ENCODE results near the gene AFF2. TPM values are rescaled to one million over a fixed set of nuclear protein-coding genes. Genes with fewer than 3 reads are reported as not detected.

AFF2 gene
- total RNA-seq, 2 experiments from 2014 or later = 0.13 TPM

- no peak for DNase-seq
- Mint-ChIP-seq H3K9me3 (no peaks in the 10 kb centered on the region), H3K4me1 (no peaks in the 10 kb centered on the region), H3K27me3 (no peaks in the 10 kb centered on the region), H3K27ac (no peak overlapping the region), H3K4me3 (no peak overlapping the region), H3K36me3 (ENCODE audit: low read depth) (no peaks in the 10 kb centered on the region)
- POLR2A ChIA-PET = no interaction called here
- CTCF ChIA-PET = no interaction called here
Measured at GRCh38 chrX:148698221-148698620, 197.8 kb downstream of the AFF2 start.

GRCh38 chrX:148700021-148700420 lies 199.6 kb downstream of the AFF2 start:
- Mint-ChIP-seq H3K4me3 (no peak overlapping the region), H3K27me3 (no peaks in the 10 kb centered on the region), H3K9me3 (no peaks in the 10 kb centered on the region), H3K4me1 (no peaks in the 10 kb centered on the region), H3K36me3 (ENCODE audit: low read depth) (no peaks in the 10 kb centered on the region), H3K27ac (no peak overlapping the region)
- POLR2A ChIA-PET = no interaction called here
- DNase-seq = no peak
- CTCF ChIA-PET = no interaction called here

- no peaks in the 10 kb centered on the region for H3K27me3 Mint-ChIP-seq
- ChIA-PET POLR2A (no interaction called here), CTCF (no interaction called here)
- H3K36me3 Mint-ChIP-seq (ENCODE audit: low read depth) = no peaks in the 10 kb centered on the region
- H3K4me1 Mint-ChIP-seq = no peaks in the 10 kb centered on the region
- no peak overlapping the region for H3K4me3 Mint-ChIP-seq
- no peaks in the 10 kb centered on the region for H3K9me3 Mint-ChIP-seq
- no peak overlapping the region for H3K27ac Mint-ChIP-seq
- no peak for DNase-seq
Measured at GRCh38 chrX:148713981-148714380, 213.6 kb downstream of the AFF2 start.

- no peaks in the 10 kb centered on the region for H3K36me3 Mint-ChIP-seq (ENCODE audit: low read depth)
- no peak overlapping the region for H3K27ac Mint-ChIP-seq
- DNase-seq = no peak
- no peaks in the 10 kb centered on the region for H3K27me3 Mint-ChIP-seq
- H3K4me3 Mint-ChIP-seq = no peak overlapping the region
- no peaks in the 10 kb centered on the region for H3K9me3 Mint-ChIP-seq
- POLR2A ChIA-PET = no interaction called here
- CTCF ChIA-PET = no interaction called here
- H3K4me1 Mint-ChIP-seq = no peaks in the 10 kb centered on the region
Measured at GRCh38 chrX:148715361-148715760, 214.9 kb downstream of the AFF2 start.

- no peak overlapping the region for H3K27ac Mint-ChIP-seq
- POLR2A ChIA-PET = no interaction called here
- CTCF ChIA-PET = no interaction called here
Measured at GRCh38 chrX:148722966-148723365, 222.5 kb downstream of the AFF2 start.

GRCh38 chrX:148723551-148723950 lies 223.1 kb downstream of the AFF2 start:
- no peak for DNase-seq
- Mint-ChIP-seq H3K36me3 (ENCODE audit: low read depth) (no peaks in the 10 kb centered on the region), H3K9me3 (no peaks in the 10 kb centered on the region), H3K27me3 (no peaks in the 10 kb centered on the region), H3K4me3 (no peak overlapping the region), H3K4me1 (no peaks in the 10 kb centered on the region), H3K27ac (no peak overlapping the region)
- POLR2A ChIA-PET = no interaction called here
- CTCF ChIA-PET = no interaction called here

More at GRCh38 chrX:148722966-148723365, 222.5 kb downstream of the AFF2 start:
- Mint-ChIP-seq H3K9me3 (no peaks in the 10 kb centered on the region), H3K27me3 (no peaks in the 10 kb centered on the region), H3K36me3 (ENCODE audit: low read depth) (no peaks in the 10 kb centered on the region), H3K4me3 (no peak overlapping the region), H3K4me1 (no peaks in the 10 kb centered on the region)
- no peak for DNase-seq

- ChIA-PET POLR2A (no interaction called here), CTCF (no interaction called here)
- no peak for DNase-seq
- Mint-ChIP-seq H3K4me3 (no peak overlapping the region), H3K4me1 (no peaks in the 10 kb centered on the region), H3K27ac (no peak overlapping the region), H3K27me3 (no peaks in the 10 kb centered on the region), H3K36me3 (ENCODE audit: low read depth) (no peaks in the 10 kb centered on the region), H3K9me3 (no peaks in the 10 kb centered on the region)
Measured at GRCh38 chrX:148728901-148729300, 228.5 kb downstream of the AFF2 start.

GRCh38 chrX:148732743-148733142 lies 232.3 kb downstream of the AFF2 start:
- Mint-ChIP-seq H3K4me3 (no peak overlapping the region), H3K27ac (no peak overlapping the region), H3K36me3 (ENCODE audit: low read depth) (no peaks in the 10 kb centered on the region), H3K4me1 (no peaks in the 10 kb centered on the region), H3K9me3 (peaks cover under 1% of the 10 kb centered on the region), H3K27me3 (no peaks in the 10 kb centered on the region)
- ChIA-PET POLR2A (no interaction called here), CTCF (no interaction called here)
- no peak for DNase-seq

GRCh38 chrX:148741441-148741840 lies 241.0 kb downstream of the AFF2 start:
- POLR2A ChIA-PET = no interaction called here
- no peak for DNase-seq
- peaks cover 3% of the 10 kb centered on the region for H3K9me3 Mint-ChIP-seq
- H3K4me1 Mint-ChIP-seq = no peaks in the 10 kb centered on the region
- H3K27ac Mint-ChIP-seq = no peak overlapping the region
- no peaks in the 10 kb centered on the region for H3K36me3 Mint-ChIP-seq (ENCODE audit: low read depth)
- CTCF ChIA-PET = no interaction called here
- no peaks in the 10 kb centered on the region for H3K27me3 Mint-ChIP-seq
- no peak overlapping the region for H3K4me3 Mint-ChIP-seq

GRCh38 chrX:148755111-148755510 lies 254.7 kb downstream of the AFF2 start:
- ChIA-PET POLR2A (no interaction called here), CTCF (no interaction called here)
- Mint-ChIP-seq H3K4me1 (no peaks in the 10 kb centered on the region), H3K27me3 (no peaks in the 10 kb centered on the region), H3K4me3 (no peak overlapping the region), H3K36me3 (ENCODE audit: low read depth) (no peaks in the 10 kb centered on the region), H3K9me3 (no peaks in the 10 kb centered on the region), H3K27ac (no peak overlapping the region)
- no peak for DNase-seq

- ChIA-PET CTCF (no interaction called here), POLR2A (no interaction called here)
- no peak overlapping the region for H3K27ac Mint-ChIP-seq
- H3K36me3 Mint-ChIP-seq (ENCODE audit: low read depth) = no peaks in the 10 kb centered on the region
- DNase-seq = no peak
- H3K4me3 Mint-ChIP-seq = no peak overlapping the region
- H3K4me1 Mint-ChIP-seq = no peaks in the 10 kb centered on the region
- H3K27me3 Mint-ChIP-seq = no peaks in the 10 kb centered on the region
- H3K9me3 Mint-ChIP-seq = no peaks in the 10 kb centered on the region
Measured at GRCh38 chrX:148763896-148764295, 263.5 kb downstream of the AFF2 start.

- CTCF ChIA-PET = no interaction called here
- H3K36me3 Mint-ChIP-seq (ENCODE audit: low read depth) = no peaks in the 10 kb centered on the region
- POLR2A ChIA-PET = no interaction called here
- no peaks in the 10 kb centered on the region for H3K4me1 Mint-ChIP-seq
- H3K27me3 Mint-ChIP-seq = no peaks in the 10 kb centered on the region
- H3K9me3 Mint-ChIP-seq = no peaks in the 10 kb centered on the region
- H3K4me3 Mint-ChIP-seq = no peak overlapping the region
- no peak overlapping the region for H3K27ac Mint-ChIP-seq
- DNase-seq = no peak
Measured at GRCh38 chrX:148768296-148768695, 267.9 kb downstream of the AFF2 start.

- POLR2A ChIA-PET = no interaction called here
- Mint-ChIP-seq H3K9me3 (no peaks in the 10 kb centered on the region), H3K4me3 (no peak overlapping the region), H3K36me3 (ENCODE audit: low read depth) (no peaks in the 10 kb centered on the region), H3K4me1 (no peaks in the 10 kb centered on the region), H3K27ac (no peak overlapping the region), H3K27me3 (no peaks in the 10 kb centered on the region)
- CTCF ChIA-PET = no interaction called here
- no peak for DNase-seq
Measured at GRCh38 chrX:148771440-148771839, 271.0 kb downstream of the AFF2 start.

- no peak for DNase-seq
- no peaks in the 10 kb centered on the region for H3K27me3 Mint-ChIP-seq
- H3K36me3 Mint-ChIP-seq (ENCODE audit: low read depth) = no peaks in the 10 kb centered on the region
- no peaks in the 10 kb centered on the region for H3K4me1 Mint-ChIP-seq
- H3K9me3 Mint-ChIP-seq = peaks cover 2% of the 10 kb centered on the region
- H3K4me3 Mint-ChIP-seq = no peak overlapping the region
- CTCF ChIA-PET = no interaction called here
- no peak overlapping the region for H3K27ac Mint-ChIP-seq
- POLR2A ChIA-PET = no interaction called here
Measured at GRCh38 chrX:148774276-148774675, 273.9 kb downstream of the AFF2 start.

- Mint-ChIP-seq H3K27me3 (no peaks in the 10 kb centered on the region), H3K4me1 (no peaks in the 10 kb centered on the region), H3K9me3 (peaks cover under 1% of the 10 kb centered on the region), H3K36me3 (ENCODE audit: low read depth) (no peaks in the 10 kb centered on the region), H3K4me3 (no peak overlapping the region), H3K27ac (no peak overlapping the region)
- POLR2A ChIA-PET = no interaction called here
- DNase-seq = no peak
- CTCF ChIA-PET = no interaction called here
Measured at GRCh38 chrX:148784137-148784536, 283.7 kb downstream of the AFF2 start.
